Mammary epithelial cell (primary cell): ENCODE results near the gene HIPK4.

ENCODE experiments used
- EZH2 ChIP-seq: IDR thresholded peaks from 2 replicates; pipeline ENCODE4 v1.6.1; 2012; ENCODE audit warnings: low read length, inconsistent platforms, borderline replicate concordance
- TF ChIP-seq, protein P1 (sequence below), 2 donors: IDR thresholded peaks in 1 of 2; conservative IDR thresholded peaks in 1 of 2; 2 replicates each; pipeline ENCODE4 v1.5.1; 2011 to 2012; ENCODE audit warnings: inconsistent platforms in 2 of 2, low read length in 2 of 2, mild to moderate bottlenecking in 2 of 2, control low read depth in 1 of 2, low read depth in 1 of 2; ENCODE audit not compliant: insufficient read depth in 1 of 2; ENCODE audit errors: extremely low read depth in 1 of 2

DNA sequence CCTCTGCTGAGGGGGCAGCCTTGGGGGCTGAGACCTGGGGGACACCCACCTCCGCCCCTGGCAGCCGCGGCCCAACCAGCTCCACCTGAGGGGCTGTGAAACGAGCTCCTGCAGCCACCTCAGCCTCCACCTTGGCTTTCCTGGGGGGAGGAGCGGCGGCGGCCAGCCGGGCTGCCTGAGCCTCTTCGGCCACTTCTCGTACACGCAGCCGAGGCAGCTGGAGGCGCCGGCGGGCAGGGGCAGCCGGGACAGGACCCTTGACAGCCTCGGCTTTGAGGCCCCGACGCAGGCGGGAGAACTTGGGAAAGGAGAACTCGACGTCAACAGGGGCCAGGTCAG lies 7.6 kb upstream of the HIPK4 start:
- no peak for TF ChIP-seq EZH2
- TF ChIP-seq, protein P1, sequence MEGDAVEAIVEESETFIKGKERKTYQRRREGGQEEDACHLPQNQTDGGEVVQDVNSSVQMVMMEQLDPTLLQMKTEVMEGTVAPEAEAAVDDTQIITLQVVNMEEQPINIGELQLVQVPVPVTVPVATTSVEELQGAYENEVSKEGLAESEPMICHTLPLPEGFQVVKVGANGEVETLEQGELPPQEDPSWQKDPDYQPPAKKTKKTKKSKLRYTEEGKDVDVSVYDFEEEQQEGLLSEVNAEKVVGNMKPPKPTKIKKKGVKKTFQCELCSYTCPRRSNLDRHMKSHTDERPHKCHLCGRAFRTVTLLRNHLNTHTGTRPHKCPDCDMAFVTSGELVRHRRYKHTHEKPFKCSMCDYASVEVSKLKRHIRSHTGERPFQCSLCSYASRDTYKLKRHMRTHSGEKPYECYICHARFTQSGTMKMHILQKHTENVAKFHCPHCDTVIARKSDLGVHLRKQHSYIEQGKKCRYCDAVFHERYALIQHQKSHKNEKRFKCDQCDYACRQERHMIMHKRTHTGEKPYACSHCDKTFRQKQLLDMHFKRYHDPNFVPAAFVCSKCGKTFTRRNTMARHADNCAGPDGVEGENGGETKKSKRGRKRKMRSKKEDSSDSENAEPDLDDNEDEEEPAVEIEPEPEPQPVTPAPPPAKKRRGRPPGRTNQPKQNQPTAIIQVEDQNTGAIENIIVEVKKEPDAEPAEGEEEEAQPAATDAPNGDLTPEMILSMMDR (conservative IDR thresholded peaks at IDR 0.05 in 1 of 2, IDR thresholded peaks at IDR 0.05 in 1 of 2; ENCODE audit: extremely low read depth in 1 of 2, insufficient read depth in 1 of 2, low read depth in 1 of 2, low read length in 2 of 2), result no peak
